Measurements from ENCODE around the gene NOL4.
"Not testable (repeated sequence)": the region's sequence is repeated elsewhere in the genome, so short reads cannot be mapped to it uniquely, and the experiment has no call there.

NOL4 gene

GRCh38 chr18:34224423-34225217 lies at the start of gene NOL4:
TSS of gene NOL4 (minus strand) at chr18:34224913. CDS start at chr18:34223253, 1,660 bp downstream.
- DNase-seq (ENCODE audit: low read depth, low spot score): peak; percentile 93
- Histone ChIP-seq H3K36me3 (ENCODE audit: insufficient read depth, insufficient read length, low read length) (no peaks in the 10 kb centered on the region), H3K4me3 (ENCODE audit: insufficient read length, low read depth) (peak within 1 kb of the TSS; percentile 59), H3K9me3 (ENCODE audit: insufficient read depth, low read length) (no peaks in the 10 kb centered on the region), H3K9ac (ENCODE audit: insufficient read length, low read depth) (peak within 1 kb of the TSS; percentile 76), H3K4me1 (ENCODE audit: insufficient read depth, insufficient read length) (no peaks in the 10 kb centered on the region), H3K27me3 (ENCODE audit: insufficient read depth, insufficient read length) (peaks cover 50% of the 10 kb centered on the region)
- peak; percentile 45 for TF ChIP-seq SUZ12 (IDR thresholded peaks at IDR 0.05; ENCODE audit: extremely low read depth, insufficient read depth, insufficient read length)
- TF ChIP-seq ZNF274 (IDR thresholded peaks at IDR 0.05; ENCODE audit: low read depth, low read length): no peak

GRCh38 chr18:34266029-34266428 lies 41.3 kb upstream of the NOL4 start:
- not testable (repeated sequence) for H3K27me3 ChIP-seq (ENCODE audit: insufficient read depth, insufficient read length); DNase-seq (ENCODE audit: low read depth, low spot score); H3K9ac ChIP-seq (ENCODE audit: insufficient read length, low read depth); H3K4me3 ChIP-seq (ENCODE audit: insufficient read length, low read depth); H3K4me1 ChIP-seq (ENCODE audit: insufficient read depth, insufficient read length); H3K36me3 ChIP-seq (ENCODE audit: insufficient read depth, insufficient read length, low read length)
- H3K9me3 ChIP-seq (ENCODE audit: insufficient read depth, low read length): peaks cover 11% of the 10 kb centered on the region; the same call in 1 of the 2 replicates

GRCh38 chr18:34261865-34262780 lies 37.4 kb upstream of the NOL4 start:
- no peak for DNase-seq (ENCODE audit: low read depth, low spot score)
- no peaks in the 10 kb centered on the region for H3K36me3 ChIP-seq (ENCODE audit: insufficient read depth, insufficient read length, low read length)
- no peak overlapping the region for H3K9ac ChIP-seq (ENCODE audit: insufficient read length, low read depth)
- H3K27me3 ChIP-seq (ENCODE audit: insufficient read depth, insufficient read length): no peaks in the 10 kb centered on the region
- TF ChIP-seq SUZ12 (IDR thresholded peaks at IDR 0.05; ENCODE audit: extremely low read depth, insufficient read depth, insufficient read length) (no peak), ZNF274 (IDR thresholded peaks at IDR 0.05; ENCODE audit: low read depth, low read length) (no peak), YY1 (IDR thresholded peaks at IDR 0.05; ENCODE audit: insufficient read depth, insufficient read length) (no peak)
- H3K4me3 ChIP-seq (ENCODE audit: insufficient read length, low read depth): no peak overlapping the region
- H3K9me3 ChIP-seq (ENCODE audit: insufficient read depth, low read length): peaks cover 11% of the 10 kb centered on the region; the same call in 1 of the 2 replicates
- no peaks in the 10 kb centered on the region for H3K4me1 ChIP-seq (ENCODE audit: insufficient read depth, insufficient read length)

- Histone ChIP-seq H3K9ac (ENCODE audit: insufficient read length, low read depth) (no peak overlapping the region), H3K9me3 (ENCODE audit: insufficient read depth, low read length) (no peaks in the 10 kb centered on the region), H3K36me3 (ENCODE audit: insufficient read depth, insufficient read length, low read length) (no peaks in the 10 kb centered on the region), H3K27me3 (ENCODE audit: insufficient read depth, insufficient read length) (no peaks in the 10 kb centered on the region), H3K4me3 (ENCODE audit: insufficient read length, low read depth) (no peak overlapping the region), H3K4me1 (ENCODE audit: insufficient read depth, insufficient read length) (no peaks in the 10 kb centered on the region)
- TF ChIP-seq SUZ12 (IDR thresholded peaks at IDR 0.05; ENCODE audit: extremely low read depth, insufficient read depth, insufficient read length) (no peak), ZNF274 (IDR thresholded peaks at IDR 0.05; ENCODE audit: low read depth, low read length) (no peak), YY1 (IDR thresholded peaks at IDR 0.05; ENCODE audit: insufficient read depth, insufficient read length) (no peak)
- no peak for DNase-seq (ENCODE audit: low read depth, low spot score)
Observed at GRCh38 chr18:34258176-34258575, 33.5 kb upstream of the NOL4 start.

- DNase-seq (ENCODE audit: low read depth, low spot score): no peak
- H3K9me3 ChIP-seq (ENCODE audit: insufficient read depth, low read length): peaks cover 16% of the 10 kb centered on the region
- no peak for TF ChIP-seq YY1 (IDR thresholded peaks at IDR 0.05; ENCODE audit: insufficient read depth, insufficient read length)
- no peak for TF ChIP-seq ZNF274 (IDR thresholded peaks at IDR 0.05; ENCODE audit: low read depth, low read length)
- no peak for TF ChIP-seq SUZ12 (IDR thresholded peaks at IDR 0.05; ENCODE audit: extremely low read depth, insufficient read depth, insufficient read length)
Observed at GRCh38 chr18:34251919-34252318, 27.2 kb upstream of the NOL4 start.

GRCh38 chr18:34248727-34249126 lies 24.0 kb upstream of the NOL4 start:
- no peak for DNase-seq (ENCODE audit: low read depth, low spot score)
- Histone ChIP-seq H3K27me3 (ENCODE audit: insufficient read depth, insufficient read length) (no peaks in the 10 kb centered on the region), H3K9ac (ENCODE audit: insufficient read length, low read depth) (no peak overlapping the region), H3K36me3 (ENCODE audit: insufficient read depth, insufficient read length, low read length) (no peaks in the 10 kb centered on the region), H3K9me3 (ENCODE audit: insufficient read depth, low read length) (peaks cover 16% of the 10 kb centered on the region), H3K4me3 (ENCODE audit: insufficient read length, low read depth) (no peak overlapping the region), H3K4me1 (ENCODE audit: insufficient read depth, insufficient read length) (no peaks in the 10 kb centered on the region)
- TF ChIP-seq SUZ12 (IDR thresholded peaks at IDR 0.05; ENCODE audit: extremely low read depth, insufficient read depth, insufficient read length): no peak
- TF ChIP-seq ZNF274 (IDR thresholded peaks at IDR 0.05; ENCODE audit: low read depth, low read length): no peak
- TF ChIP-seq YY1 (IDR thresholded peaks at IDR 0.05; ENCODE audit: insufficient read depth, insufficient read length): no peak

More at GRCh38 chr18:34251919-34252318, 27.2 kb upstream of the NOL4 start:
- H3K27me3 ChIP-seq (ENCODE audit: insufficient read depth, insufficient read length): no peaks in the 10 kb centered on the region
- no peak overlapping the region for H3K4me3 ChIP-seq (ENCODE audit: insufficient read length, low read depth)
- no peak overlapping the region for H3K9ac ChIP-seq (ENCODE audit: insufficient read length, low read depth)
- H3K4me1 ChIP-seq (ENCODE audit: insufficient read depth, insufficient read length): no peaks in the 10 kb centered on the region
- no peaks in the 10 kb centered on the region for H3K36me3 ChIP-seq (ENCODE audit: insufficient read depth, insufficient read length, low read length)

- TF ChIP-seq ZNF274 (IDR thresholded peaks at IDR 0.05; ENCODE audit: low read depth, low read length) (no peak), SUZ12 (IDR thresholded peaks at IDR 0.05; ENCODE audit: extremely low read depth, insufficient read depth, insufficient read length) (no peak), YY1 (IDR thresholded peaks at IDR 0.05; ENCODE audit: insufficient read depth, insufficient read length) (no peak)
- Histone ChIP-seq H3K36me3 (ENCODE audit: insufficient read depth, insufficient read length, low read length) (no peaks in the 10 kb centered on the region), H3K9me3 (ENCODE audit: insufficient read depth, low read length) (no peaks in the 10 kb centered on the region), H3K27me3 (ENCODE audit: insufficient read depth, insufficient read length) (no peaks in the 10 kb centered on the region), H3K9ac (ENCODE audit: insufficient read length, low read depth) (no peak overlapping the region), H3K4me1 (ENCODE audit: insufficient read depth, insufficient read length) (no peaks in the 10 kb centered on the region), H3K4me3 (ENCODE audit: insufficient read length, low read depth) (no peak overlapping the region)
- no peak for DNase-seq (ENCODE audit: low read depth, low spot score)
Observed at GRCh38 chr18:34242739-34243138, 18.0 kb upstream of the NOL4 start.

- H3K4me1 ChIP-seq (ENCODE audit: insufficient read depth, insufficient read length); H3K27me3 ChIP-seq (ENCODE audit: insufficient read depth, insufficient read length); H3K9ac ChIP-seq (ENCODE audit: insufficient read length, low read depth); H3K4me3 ChIP-seq (ENCODE audit: insufficient read length, low read depth); DNase-seq (ENCODE audit: low read depth, low spot score); H3K9me3 ChIP-seq (ENCODE audit: insufficient read depth, low read length); H3K36me3 ChIP-seq (ENCODE audit: insufficient read depth, insufficient read length, low read length): not testable (repeated sequence)
Observed at GRCh38 chr18:34233781-34234388, 9.2 kb upstream of the NOL4 start.
